Activated B cell treated with CpG ODN at 0.5 μM for 24 hours (primary cell): ENCODE data around the gene ADH4. TPM values are rescaled to one million over a fixed set of nuclear protein-coding genes. Genes with fewer than 3 reads are reported as not detected.
"Not testable (repeated sequence)": the region's sequence is repeated elsewhere in the genome, so short reads cannot be mapped to it uniquely, and the experiment has no call there.

Experiments
- ATAC-seq: fragments of 200-7000 bp; cut with Tn5 transposase; one replicate; pipeline ENCODE4 v1.10.0; 2021; ENCODE audit warnings: low read depth, mild to moderate bottlenecking, moderate library complexity
- CTCF ChIA-PET: fragments of 350-600 bp; sonication (Branson Sonifier 250); formaldehyde crosslinking; loops from one replicate; lab custom pipeline; 2021; ENCODE audit warnings: antibody characterized with exemption; lab: Charles Lee
- POLR2A ChIA-PET: fragments of 350-600 bp; sonication (Branson Sonifier 250); formaldehyde crosslinking; loops from one replicate; lab custom pipeline; 2021; ENCODE audit warnings: antibody characterized with exemption; lab: Charles Lee
- DNase-seq: peaks from one replicate; pipeline ENCODE4 v3.0.0; 2022
- H3K27ac Mint-ChIP-seq: one replicate; pipeline ENCODE4 v1.8.0; 2020; ENCODE audit warnings: mixed read lengths
- H3K27me3 Mint-ChIP-seq: one replicate; pipeline ENCODE4 v1.8.0; 2021; ENCODE audit warnings: mixed read lengths
- H3K36me3 Mint-ChIP-seq: one replicate; pipeline ENCODE4 v1.8.0; 2021; ENCODE audit warnings: low read depth, mixed read lengths
- H3K4me1 Mint-ChIP-seq: one replicate; pipeline ENCODE4 v1.8.0; 2021; ENCODE audit warnings: mixed read lengths
- H3K4me3 Mint-ChIP-seq: one replicate; pipeline ENCODE4 v1.8.0; 2020; ENCODE audit warnings: mild to moderate bottlenecking, mixed read lengths
- H3K9me3 Mint-ChIP-seq: one replicate; pipeline ENCODE4 v1.8.0; 2020; ENCODE audit warnings: mixed read lengths
- CTCF ChIP-seq: fragments of 200-600 bp; IDR thresholded peaks from one replicate; pipeline ENCODE4 v1.8.0; 2022; ENCODE audit warnings: antibody characterized with exemption, mild to moderate bottlenecking
- intact Hi-C: fragments of 100-400 bp; cut with micrococcal nuclease; formaldehyde crosslinking; loops from one replicate; pipeline ENCODE4 v1.15.1; 2024
- total RNA-seq: library from RNA; stranded (reverse); gene quantifications from 2 replicates; pipeline ENCODE4 v1.2.3, GENCODE V29; 2022

Gene ADH4
- total RNA-seq, 1 donor from 2014 or later: not detected

- intact Hi-C loops: no loop called here
- POLR2A ChIA-PET: no interaction called here
- Mint-ChIP-seq H3K27me3 (no peaks in the 10 kb centered on the region), H3K4me3 (no peak overlapping the region), H3K27ac (no peak overlapping the region), H3K4me1 (no peaks in the 10 kb centered on the region), H3K36me3 (no peaks in the 10 kb centered on the region), H3K9me3 (no peaks in the 10 kb centered on the region)
- CTCF ChIA-PET: no interaction called here
- no peak for TF ChIP-seq CTCF
- ATAC-seq (no peak), DNase-seq (no peak)
These were observed 41.5 kb downstream of the ADH4 start for GRCh38 chr4:99102634-99103033.

DNA sequence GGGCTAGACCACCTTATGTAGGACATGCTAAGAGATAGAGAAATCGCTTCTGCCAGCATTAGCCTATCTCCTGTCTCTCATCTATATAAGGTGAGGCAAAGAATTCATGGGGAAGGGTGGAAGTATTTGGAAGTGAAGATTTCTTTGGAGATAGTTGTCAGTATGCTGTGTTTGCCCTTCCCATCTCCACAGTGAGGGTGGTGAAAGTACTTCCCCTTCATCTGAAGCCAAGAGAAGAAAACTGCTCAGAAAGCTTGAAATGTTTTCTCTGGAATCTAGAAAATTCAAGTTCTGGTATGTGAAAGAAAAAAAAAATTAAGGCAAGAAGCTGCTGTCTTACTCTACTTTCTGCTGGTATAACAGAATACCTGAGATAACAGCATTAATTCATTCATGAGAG is 43.2 kb downstream of the ADH4 start:
- Mint-ChIP-seq H3K27ac (no peak overlapping the region), H3K27me3 (peaks cover 5% of the 10 kb centered on the region), H3K36me3 (no peaks in the 10 kb centered on the region), H3K9me3 (no peaks in the 10 kb centered on the region), H3K4me3 (no peak overlapping the region), H3K4me1 (no peaks in the 10 kb centered on the region)
- ChIA-PET CTCF (no interaction called here), POLR2A (interaction anchor here (1.7 kb wide), 1 partner anchor 12 kb away, joined by 5 read pairs; the partner anchor contains the start of gene ADH5)
- DNase-seq: no peak
- no peak for TF ChIP-seq CTCF
- intact Hi-C loops: no loop called here
- ATAC-seq: no peak

DNA sequence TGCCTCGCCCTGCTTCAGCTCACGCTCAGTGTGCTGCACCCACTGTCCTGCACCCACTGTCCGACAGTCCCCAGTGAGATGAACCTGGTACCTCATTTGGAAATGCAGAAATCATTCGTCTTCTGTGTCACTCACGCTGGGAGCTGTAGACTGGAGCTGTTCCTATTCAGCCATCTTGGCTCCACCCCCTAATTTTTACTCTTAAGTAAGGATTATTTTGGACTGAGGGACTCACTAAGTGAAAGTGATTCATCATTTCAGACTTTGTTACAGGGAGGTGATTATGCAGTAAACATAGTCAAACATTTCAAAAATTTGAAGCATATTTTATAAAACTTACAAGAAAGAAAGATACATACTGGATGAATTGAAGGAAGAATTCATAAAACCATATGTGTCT is 44.3 kb downstream of the ADH4 start:
- H3K9me3 Mint-ChIP-seq: not testable (repeated sequence)

GRCh38 chr4:99099311-99099710 is 44.8 kb downstream of the ADH4 start:
- intact Hi-C loops: no loop called here
- Mint-ChIP-seq H3K4me3 (no peak overlapping the region), H3K27ac (no peak overlapping the region), H3K9me3 (no peaks in the 10 kb centered on the region), H3K36me3 (no peaks in the 10 kb centered on the region), H3K27me3 (peaks cover 5% of the 10 kb centered on the region), H3K4me1 (no peaks in the 10 kb centered on the region)
- no peak for TF ChIP-seq CTCF
- ChIA-PET POLR2A (no interaction called here), CTCF (no interaction called here)
- DNase-seq (no peak), ATAC-seq (no peak)

More for the DNA sequence above, 44.3 kb downstream of the ADH4 start:
- H3K36me3 Mint-ChIP-seq, H3K4me3 Mint-ChIP-seq, ATAC-seq, POLR2A ChIA-PET, H3K27ac Mint-ChIP-seq, H3K4me1 Mint-ChIP-seq, H3K27me3 Mint-ChIP-seq, CTCF ChIA-PET, intact Hi-C loops, DNase-seq: not testable (repeated sequence)

- POLR2A ChIA-PET, H3K27ac Mint-ChIP-seq, H3K9me3 Mint-ChIP-seq, intact Hi-C loops, CTCF ChIA-PET, H3K4me3 Mint-ChIP-seq, H3K27me3 Mint-ChIP-seq, ATAC-seq, DNase-seq: not testable (repeated sequence)
- Mint-ChIP-seq H3K4me1 (peaks cover 35% of the 10 kb centered on the region), H3K36me3 (peaks cover 11% of the 10 kb centered on the region)
These were observed 52.3 kb downstream of the ADH4 start for GRCh38 chr4:99091841-99092240.

DNA sequence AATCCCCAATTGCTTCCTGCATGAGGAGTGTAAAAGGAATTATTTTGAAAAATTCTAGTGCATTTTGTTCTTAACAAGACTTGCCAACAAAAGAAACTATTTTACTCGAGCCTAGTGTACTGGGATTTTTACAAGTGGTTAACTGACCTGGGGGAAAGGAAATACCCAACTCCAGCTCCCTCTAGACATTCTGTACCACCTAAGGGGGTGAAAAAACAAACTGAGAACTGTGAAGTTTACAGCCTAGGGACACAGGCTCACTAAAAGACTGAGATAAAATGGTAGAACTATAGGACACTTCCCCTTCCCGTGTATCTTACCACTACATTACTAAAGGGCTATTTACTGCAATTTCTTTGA is 52.9 kb downstream of the ADH4 start:
- CTCF ChIA-PET: interaction anchor here (3.9 kb wide), 1 partner anchor 96 kb away, joined by 20 read pairs; the partner anchor contains the start of gene METAP1
- Mint-ChIP-seq H3K4me3 (no peak overlapping the region), H3K4me1 (peaks cover 40% of the 10 kb centered on the region), H3K27me3 (no peaks in the 10 kb centered on the region), H3K36me3 (peaks cover 11% of the 10 kb centered on the region), H3K9me3 (no peaks in the 10 kb centered on the region), H3K27ac (no peak overlapping the region)
- intact Hi-C loops: no loop called here
- DNase-seq (no peak), ATAC-seq (no peak)
- POLR2A ChIA-PET: no interaction called here
- TF ChIP-seq CTCF: no peak
